ENCODE data around the gene NDUFC1.

The NDUFC1 gene

DNA sequence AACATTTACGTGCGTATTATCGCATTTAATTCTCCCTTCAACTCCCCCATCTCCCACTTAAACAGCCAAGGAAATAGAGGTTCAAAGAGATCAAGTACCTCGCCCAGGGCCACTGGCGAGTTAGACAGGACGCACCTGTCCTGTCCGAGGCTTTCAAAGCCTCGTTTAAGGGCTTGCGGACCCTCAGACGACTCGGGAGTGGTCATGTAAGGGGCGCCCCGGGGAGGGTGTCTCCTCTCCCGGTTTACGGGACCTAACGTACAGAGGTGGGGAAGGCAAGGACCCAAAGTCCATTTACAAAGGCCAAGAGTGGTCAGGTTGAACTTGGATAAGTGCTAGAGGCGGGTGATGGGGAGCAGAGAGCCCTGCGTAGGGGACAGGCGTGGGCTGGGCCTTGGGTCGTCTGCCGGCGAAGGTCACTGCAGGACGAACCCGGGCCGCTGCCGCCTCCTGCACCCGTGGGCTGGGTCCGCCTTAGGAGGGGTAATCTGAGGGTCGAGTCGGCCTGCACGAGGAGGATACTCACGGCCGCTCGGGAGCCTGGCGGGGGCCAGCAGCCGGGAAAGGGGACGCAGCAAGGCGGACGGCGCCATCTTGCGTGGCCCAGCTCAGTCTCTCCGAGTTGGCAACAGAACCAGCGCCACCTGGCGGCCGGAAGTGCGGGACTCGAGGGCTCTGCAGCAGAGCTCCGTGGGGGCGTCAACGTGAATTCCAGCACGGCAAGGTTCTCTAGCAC is 6.9 kb downstream of the NDUFC1 start:
- Histone ChIP-seq H3K4me3 (peak overlapping the region; percentile 89), H3K27ac (peak overlapping the region; percentile 87 to 88)
- TF ChIP-seq, protein P1, sequence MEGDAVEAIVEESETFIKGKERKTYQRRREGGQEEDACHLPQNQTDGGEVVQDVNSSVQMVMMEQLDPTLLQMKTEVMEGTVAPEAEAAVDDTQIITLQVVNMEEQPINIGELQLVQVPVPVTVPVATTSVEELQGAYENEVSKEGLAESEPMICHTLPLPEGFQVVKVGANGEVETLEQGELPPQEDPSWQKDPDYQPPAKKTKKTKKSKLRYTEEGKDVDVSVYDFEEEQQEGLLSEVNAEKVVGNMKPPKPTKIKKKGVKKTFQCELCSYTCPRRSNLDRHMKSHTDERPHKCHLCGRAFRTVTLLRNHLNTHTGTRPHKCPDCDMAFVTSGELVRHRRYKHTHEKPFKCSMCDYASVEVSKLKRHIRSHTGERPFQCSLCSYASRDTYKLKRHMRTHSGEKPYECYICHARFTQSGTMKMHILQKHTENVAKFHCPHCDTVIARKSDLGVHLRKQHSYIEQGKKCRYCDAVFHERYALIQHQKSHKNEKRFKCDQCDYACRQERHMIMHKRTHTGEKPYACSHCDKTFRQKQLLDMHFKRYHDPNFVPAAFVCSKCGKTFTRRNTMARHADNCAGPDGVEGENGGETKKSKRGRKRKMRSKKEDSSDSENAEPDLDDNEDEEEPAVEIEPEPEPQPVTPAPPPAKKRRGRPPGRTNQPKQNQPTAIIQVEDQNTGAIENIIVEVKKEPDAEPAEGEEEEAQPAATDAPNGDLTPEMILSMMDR (IDR thresholded peaks at IDR 0.05), result peak; percentile 91
- peak; percentile 97 for DNase-seq (ENCODE audit: low spot score)

DNA sequence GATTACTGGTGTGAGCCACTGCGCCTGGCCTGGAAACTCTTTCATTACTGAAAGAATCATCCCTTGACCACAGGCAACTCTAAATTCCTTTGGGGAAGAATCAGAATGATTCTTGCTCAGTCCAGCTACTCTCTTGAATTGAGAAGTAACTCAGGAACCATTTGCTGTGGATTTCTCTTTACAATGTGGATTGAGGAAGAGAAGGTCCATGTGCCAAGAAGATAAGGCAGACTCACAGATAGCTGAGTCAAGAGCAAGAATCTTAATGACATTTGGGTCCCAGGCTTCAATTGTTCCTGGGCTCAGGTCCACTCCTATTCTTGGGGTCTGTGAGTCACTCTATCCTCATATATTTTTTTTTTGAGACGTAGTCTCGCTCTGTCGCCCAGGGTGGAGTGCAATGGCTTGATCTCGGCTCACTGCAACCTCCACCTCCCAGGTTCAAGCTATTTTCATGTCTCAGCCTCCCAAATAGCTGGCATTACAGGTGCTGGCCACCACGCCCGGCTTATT is 16.0 kb downstream of the NDUFC1 start:
- no peak overlapping the region for H3K27ac ChIP-seq

DNA sequence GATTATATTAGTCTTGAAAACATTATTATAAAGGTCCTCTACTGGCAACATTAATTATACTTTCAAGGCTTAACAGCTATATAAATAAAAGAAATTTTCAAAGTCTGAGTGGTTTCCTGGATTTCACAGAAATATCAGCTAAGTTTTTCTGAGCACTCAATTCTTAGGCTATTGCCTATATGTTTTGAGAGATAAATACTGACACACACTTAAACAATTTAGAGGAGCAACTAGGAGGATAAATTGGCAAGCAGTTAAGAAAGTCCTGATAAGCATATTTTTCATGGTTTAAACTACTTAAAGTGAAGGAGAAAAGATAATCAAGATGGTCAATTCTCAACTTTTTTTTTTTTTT is 19.6 kb downstream of the NDUFC1 start:
- DNase-seq (ENCODE audit: low spot score), result no peak
- TF ChIP-seq, protein P1 (IDR thresholded peaks at IDR 0.05), result no peak
- H3K4me3 ChIP-seq, result no peak overlapping the region
- H3K27ac ChIP-seq, result no peak overlapping the region

More for the DNA sequence above, 16.0 kb downstream of the NDUFC1 start:
- no peak for DNase-seq (ENCODE audit: low spot score)
- H3K4me3 ChIP-seq, result no peak overlapping the region
- TF ChIP-seq, protein P1 (IDR thresholded peaks at IDR 0.05), result no peak

DNA sequence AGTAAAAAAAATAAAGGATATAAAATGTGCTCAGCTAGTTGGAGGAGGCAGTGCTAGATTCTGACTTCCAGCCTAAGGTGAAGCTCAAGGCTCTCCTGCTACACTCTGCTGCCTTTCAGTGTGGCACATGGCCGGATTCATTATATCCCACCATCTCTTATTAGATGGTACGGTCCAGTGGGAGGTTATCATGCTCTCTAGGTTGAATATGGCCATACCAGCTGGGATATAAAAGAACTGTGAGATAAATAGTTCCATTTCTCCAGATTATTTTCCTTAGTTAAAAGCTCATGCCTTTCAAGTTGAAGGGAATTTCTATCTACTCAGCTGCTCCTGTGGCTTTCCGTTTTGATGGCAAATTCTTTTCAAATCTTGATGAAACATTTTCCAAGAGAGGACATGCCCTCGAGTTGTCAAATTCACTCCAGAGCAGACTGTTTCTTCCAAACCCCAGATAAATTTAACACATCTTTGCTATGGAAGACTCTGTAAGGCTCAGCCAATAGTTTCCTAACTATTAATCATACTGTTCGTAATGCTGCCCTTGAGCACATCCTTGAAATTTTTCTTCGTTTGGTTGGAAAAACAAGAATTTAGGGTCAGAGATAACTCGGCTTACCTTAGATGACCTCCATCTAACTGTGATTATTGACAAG is 20.1 kb downstream of the NDUFC1 start:
- no peak for DNase-seq (ENCODE audit: low spot score)
- TF ChIP-seq, protein P1 (IDR thresholded peaks at IDR 0.05), result no peak
- no peak overlapping the region for H3K4me3 ChIP-seq
- no peak overlapping the region for H3K27ac ChIP-seq

DNA sequence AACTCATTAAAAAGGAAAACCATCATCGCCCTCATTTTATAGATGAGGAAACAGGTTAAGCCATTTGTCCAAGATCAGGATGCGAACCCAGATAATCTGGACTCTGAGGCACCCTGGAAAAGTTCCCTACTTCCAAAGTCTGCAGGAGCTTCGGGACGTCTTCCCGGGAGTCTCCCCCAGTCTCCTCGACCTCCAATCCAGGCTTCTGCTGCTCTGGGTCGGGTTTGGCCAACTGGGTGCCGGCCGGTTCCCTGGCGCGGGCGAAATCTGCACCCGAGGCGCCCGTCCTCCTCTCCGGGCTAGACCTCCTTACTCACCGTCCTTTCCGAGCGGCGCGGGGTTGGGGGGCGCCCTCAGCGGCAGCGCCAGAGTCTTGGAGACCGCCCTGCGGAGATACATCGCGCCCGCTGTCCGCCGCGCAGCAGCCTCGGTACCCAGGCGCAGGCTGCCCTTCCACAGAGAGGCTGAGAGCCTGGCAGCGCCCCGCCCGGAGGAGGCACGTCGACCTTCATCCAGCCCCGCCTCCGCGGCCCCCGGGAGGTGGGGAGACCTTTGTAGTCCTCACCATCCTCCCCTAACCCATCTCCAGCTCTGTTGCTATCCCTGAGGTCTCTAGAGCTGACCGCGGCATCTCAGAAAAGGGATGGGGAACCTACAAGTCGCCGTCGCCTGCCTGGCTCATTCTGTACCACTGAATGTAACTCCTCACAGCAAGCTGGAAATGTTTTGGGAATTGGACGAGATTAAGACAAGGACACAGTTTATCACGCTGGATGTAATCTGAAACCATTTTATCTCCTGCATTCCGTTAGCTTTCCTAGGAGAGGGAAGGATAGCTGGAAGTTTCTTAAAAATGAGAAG is 22.3 kb downstream of the NDUFC1 start, which contains the start of gene MGARP:
TSS of gene MGARP (minus strand) at position 466 of the 861 bp plus-strand sequence. CDS start at position 399, 67 bp downstream.
- DNase-seq (ENCODE audit: low spot score), result no peak
- H3K4me3 ChIP-seq, result peak within 1 kb of the TSS; percentile 75
- H3K27ac ChIP-seq, result no peak within 1 kb of the TSS
- TF ChIP-seq, protein P1 (IDR thresholded peaks at IDR 0.05), result no peak

DNA sequence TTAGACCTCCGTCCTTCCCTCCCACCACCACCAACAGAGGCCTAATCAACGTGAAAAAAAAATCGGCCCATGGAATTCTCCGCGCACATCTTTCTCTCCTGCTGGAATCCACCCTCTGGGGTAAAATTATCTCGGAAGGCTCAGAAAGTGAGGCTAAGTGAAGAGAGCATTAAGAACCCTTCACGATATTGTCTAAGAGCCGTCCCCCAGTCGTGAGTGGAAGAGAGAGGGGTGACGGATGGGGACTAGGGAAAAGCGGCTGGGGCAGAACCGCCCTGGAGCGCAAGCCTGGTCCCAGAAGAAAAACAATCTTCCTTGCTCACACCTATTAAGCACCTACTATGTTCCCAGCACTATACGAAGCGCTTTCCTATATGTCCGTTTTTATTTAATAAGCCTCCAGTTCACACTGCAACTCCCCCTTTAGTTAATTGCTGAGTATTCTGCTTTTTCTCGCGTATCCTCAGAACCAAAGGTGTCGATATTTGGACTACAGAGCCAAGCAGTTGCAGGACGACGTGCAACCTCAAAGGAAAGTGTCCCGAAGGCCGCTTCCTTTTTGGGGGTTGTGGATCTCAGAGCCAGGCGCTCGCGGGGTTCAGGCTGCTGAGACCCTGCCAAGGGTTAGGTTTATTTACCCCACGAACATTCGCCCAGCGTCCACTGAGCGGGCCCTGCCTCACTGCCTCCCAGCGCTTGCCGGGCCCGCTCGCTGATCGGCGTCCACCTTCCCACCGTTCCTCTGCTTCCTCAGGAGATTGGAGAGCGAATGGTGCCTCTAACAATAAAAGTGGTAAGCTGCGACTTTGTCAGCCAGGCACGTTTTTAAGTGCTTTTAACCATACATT is 23.1 kb downstream of the NDUFC1 start:
- no peak for DNase-seq (ENCODE audit: low spot score)
- Histone ChIP-seq H3K27ac (no peak overlapping the region), H3K4me3 (peak overlapping the region; percentile 75)
- TF ChIP-seq, protein P1 (IDR thresholded peaks at IDR 0.05), result no peak

All from coronary artery (tissue), 2 donors.